H54 (cell line): ENCODE results near the gene TCP11L2.
"Not testable (repeated sequence)": the region's sequence is repeated elsewhere in the genome, so short reads cannot be mapped to it uniquely, and the experiment has no call there.

Experiments used
- DNase-seq: peaks from one replicate; pipeline ENCODE4 v3.0.0; 2011; ENCODE audit warnings: low spot score, mixed read lengths; ENCODE audit not compliant: insufficient read length
- FAIRE-seq: peaks from 3 replicates; lab custom pipeline; 2011; peaks lifted over from hg19 to GRCh38; lab: Jason Lieb, UNC
- POLR2A ChIP-seq: IDR thresholded peaks from 2 replicates; pipeline ENCODE4 v1.6.1; 2011; ENCODE audit warnings: low read depth, mild to moderate bottlenecking, low read length

Gene TCP11L2

GRCh38 chr12:106308611-106309010 lies 6.1 kb downstream of the TCP11L2 start:
- DNase-seq, result no peak
- TF ChIP-seq POLR2A, result no peak
- FAIRE-seq, result no peak

GRCh38 chr12:106309671-106310505 lies 7.4 kb downstream of the TCP11L2 start:
- FAIRE-seq, result no peak
- TF ChIP-seq POLR2A, result no peak
- DNase-seq, result peak; percentile 15

DNA sequence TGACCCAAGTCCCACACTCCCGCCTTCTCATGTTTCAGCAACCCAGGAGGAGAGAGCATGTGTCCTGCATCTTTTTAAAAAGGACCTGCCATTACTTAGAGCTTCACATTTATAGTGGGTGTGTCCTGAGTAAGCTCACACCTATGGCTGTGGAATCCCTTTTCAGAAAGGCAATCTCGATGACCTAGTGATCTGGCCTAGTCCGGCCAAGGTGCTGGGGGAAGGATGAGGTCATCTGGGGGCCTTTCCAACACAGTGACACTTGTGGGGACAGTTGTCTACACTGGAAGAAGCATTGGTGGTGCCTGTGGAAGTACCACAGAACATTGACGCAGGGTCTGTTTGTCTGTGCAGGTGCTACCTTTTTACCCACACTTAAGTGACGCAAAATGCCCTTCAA lies 8.2 kb downstream of the TCP11L2 start:
- TF ChIP-seq POLR2A, result no peak
- FAIRE-seq (no peak), DNase-seq (no peak)

DNA sequence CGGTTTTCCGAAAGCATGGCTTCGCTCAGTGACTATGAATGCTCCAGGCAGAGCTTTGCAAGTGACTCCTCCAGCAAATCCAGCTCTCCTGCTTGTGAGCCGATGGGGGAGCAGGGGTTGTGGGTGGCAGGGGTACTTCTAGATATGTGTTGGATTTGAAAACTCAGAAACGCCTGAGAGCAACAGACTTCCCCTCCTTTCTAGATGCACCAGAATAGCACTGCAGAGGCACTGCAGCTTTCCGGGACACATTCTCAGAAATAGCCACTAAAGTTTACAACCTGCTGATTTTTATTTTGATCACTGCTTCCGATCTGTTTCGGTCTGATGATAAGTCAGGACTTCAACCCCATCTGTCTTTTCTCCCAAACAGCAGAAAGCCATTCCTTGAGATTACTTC lies 8.6 kb downstream of the TCP11L2 start:
- DNase-seq (no peak), FAIRE-seq (no peak)
- no peak for TF ChIP-seq POLR2A

DNA sequence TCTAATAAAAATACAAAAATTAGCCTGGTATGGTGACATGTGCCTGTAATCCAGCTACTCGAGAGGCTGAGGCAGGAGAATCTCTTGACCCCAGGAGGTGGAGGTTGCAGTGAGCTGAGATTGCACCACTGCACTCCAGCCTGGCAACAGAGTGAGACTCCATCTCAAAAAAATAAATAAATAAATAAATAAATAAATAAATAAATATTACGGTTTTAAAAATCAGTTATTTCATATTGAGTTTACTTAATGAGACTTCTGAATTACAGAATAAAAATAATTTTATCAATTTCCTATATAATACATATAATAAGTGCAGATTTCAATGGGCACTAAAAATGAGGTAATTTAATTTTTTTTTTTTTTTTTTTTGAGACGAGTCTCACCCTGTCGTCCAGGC lies 10.9 kb downstream of the TCP11L2 start:
- FAIRE-seq, DNase-seq: not testable (repeated sequence)

- TF ChIP-seq POLR2A, result no peak
Observed at GRCh38 chr12:106315523-106315922, 13.0 kb downstream of the TCP11L2 start.

DNA sequence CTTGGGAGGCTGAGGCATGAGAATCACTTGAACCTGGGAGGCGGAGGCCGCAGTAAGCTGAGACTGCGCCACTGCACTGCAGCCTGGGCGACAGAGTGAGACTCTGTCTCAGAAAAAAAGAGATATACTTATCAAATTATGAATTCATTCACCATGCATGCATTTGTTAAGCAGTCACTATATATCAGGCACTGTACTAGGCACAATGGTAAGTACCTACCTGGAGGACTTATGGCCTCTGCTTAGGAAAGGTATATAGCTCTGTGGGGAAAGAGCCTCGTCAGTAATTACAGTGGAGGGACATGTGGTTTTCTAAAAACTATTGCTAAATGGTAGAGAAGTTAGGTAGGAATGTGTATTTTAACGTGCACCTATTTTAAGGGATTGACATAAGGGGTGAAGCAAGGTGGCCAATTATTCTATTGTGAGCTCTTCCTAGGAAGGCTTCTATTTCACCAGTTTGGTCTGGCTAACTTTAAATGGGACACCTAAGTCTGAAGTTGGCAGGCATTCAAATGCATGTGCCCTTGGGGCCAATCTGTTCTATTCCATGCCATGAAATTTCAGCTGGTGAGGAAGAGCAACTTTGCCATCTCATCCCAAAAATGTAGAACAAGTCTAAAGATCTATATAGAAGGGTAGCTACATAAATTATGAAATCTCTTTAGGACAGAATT lies 15.0 kb downstream of the TCP11L2 start:
- no peak for FAIRE-seq
- TF ChIP-seq POLR2A, result no peak
- no peak for DNase-seq

More at GRCh38 chr12:106315523-106315922, 13.0 kb downstream of the TCP11L2 start:
- DNase-seq (no peak), FAIRE-seq (no peak)

DNA sequence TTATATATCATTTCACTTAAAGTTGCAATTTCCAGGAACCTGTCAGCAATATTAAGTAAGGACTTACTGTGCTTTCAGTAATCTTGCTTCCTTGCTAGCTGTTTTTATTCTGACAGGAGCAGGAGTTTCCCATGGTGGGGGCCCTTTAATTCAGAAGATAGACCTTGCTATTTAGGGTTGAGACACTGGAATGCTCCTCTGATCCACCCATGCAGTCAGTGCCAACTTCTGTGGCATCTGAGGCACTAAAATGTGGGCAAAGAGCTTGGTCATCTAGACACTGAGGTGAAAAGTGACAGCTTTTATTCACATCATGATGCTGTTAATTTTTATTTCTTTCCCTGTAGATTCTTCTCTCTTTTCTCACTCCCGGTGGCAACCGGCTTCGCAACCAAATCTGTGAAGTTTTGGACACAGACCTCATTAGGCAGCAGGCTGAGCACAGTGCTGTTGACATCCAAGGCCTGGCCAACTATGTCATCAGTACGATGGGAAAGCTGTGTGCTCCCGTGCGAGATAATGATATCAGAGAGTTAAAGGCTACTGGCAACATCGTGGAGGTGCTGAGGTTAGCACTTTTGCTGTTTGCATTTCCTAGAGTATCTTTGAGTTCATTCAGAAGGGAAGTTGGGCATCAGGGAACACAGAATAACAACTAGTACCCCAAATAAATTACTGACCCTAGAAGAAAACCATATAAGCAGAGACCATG lies 18.8 kb downstream of the TCP11L2 start:
- FAIRE-seq (no peak), DNase-seq (no peak)
- TF ChIP-seq POLR2A, result no peak

GRCh38 chr12:106323537-106323936 lies 21.0 kb downstream of the TCP11L2 start:
- DNase-seq, result no peak
- TF ChIP-seq POLR2A, result no peak
- no peak for FAIRE-seq

DNA sequence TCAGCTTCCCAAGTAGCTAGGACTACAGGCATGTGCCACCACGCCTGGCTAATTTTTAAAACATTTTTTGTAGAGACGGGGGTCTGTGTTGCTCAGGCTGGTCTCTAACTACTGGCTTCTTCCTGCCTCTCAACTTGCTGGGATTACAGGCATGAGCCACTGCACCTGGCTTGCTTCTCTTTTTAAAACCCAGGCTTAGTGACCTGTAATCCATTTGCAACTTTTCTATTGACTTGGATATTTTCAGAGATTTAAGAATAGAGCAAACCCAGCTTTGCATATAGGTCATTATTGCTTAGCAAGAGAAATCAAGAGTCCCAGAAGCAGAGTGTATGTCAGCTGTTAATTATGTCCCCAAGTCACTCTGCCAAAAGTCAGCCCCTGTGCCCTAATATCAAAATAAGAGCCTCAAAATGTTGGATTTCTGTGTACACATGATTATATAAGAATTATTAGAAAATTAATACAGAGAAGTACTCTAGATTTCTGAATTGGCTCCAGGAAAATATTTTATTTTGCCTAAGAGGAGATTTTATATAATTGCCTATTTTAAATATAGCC lies 24.9 kb downstream of the TCP11L2 start:
- TF ChIP-seq POLR2A, result no peak
- DNase-seq, result no peak
- no peak for FAIRE-seq

GRCh38 chr12:106328735-106329134 lies 26.2 kb downstream of the TCP11L2 start:
- DNase-seq, result no peak
- no peak for TF ChIP-seq POLR2A
- no peak for FAIRE-seq

DNA sequence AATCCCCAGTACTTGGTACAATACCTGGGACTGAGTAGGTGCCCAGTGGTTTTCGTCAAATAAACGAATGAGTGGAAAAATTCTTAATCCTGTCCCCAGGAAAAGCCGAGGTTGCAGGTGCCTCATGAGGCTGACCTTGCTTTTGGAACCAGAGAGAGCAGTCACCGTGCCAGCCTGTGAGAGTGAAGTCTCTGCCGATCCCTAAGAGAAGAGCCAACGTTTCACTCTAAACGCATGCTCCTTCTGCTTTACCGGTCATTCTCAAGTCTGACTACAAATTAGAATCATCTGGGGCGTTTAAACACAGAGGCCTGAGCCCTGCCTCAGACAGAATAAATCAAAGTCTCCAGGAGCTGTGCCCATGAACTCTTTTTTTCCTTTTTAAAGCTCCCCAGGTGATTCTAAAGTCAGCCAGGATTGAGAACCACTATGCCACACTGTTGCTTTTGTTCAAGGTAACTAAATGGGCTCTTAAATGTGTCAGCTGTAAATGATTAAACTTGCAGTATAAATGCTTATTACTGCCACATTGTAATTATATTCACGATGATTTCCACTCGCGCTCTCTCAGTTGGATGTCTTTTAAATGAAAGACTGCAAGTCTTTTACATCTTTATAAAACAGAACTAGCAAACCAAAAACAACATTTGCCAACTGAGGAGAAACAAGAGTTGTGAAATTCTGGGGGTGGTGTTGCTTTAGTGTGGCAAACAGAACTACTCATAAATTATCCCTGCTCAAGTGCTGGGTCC lies 26.9 kb downstream of the TCP11L2 start:
- no peak for DNase-seq
- no peak for FAIRE-seq
- TF ChIP-seq POLR2A, result no peak

GRCh38 chr12:106331599-106331998 lies 29.1 kb downstream of the TCP11L2 start:
- FAIRE-seq (no peak), DNase-seq (no peak)
- TF ChIP-seq POLR2A, result no peak
